ENCODE measurements around the gene OTOP1.
"Not testable (repeated sequence)": the region's sequence is repeated elsewhere in the genome, so short reads cannot be mapped to it uniquely, and the experiment has no call there.

Gene OTOP1

GRCh38 chr4:4226606-4227438, at the start of gene OTOP1:
Gene OTOP1 (minus strand): TSS chr4:4226929. CDS start chr4:4226864, 65 bp downstream.
- in situ Hi-C loops (cut with HindIII; ENCODE audit: low sequenced_read_pairs): no loop called here

GRCh38 chr4:4274226-4274625, 47.5 kb upstream of the OTOP1 start:
- in situ Hi-C loops (cut with HindIII; ENCODE audit: low sequenced_read_pairs): no loop called here

GRCh38 chr4:4271912-4272311, 45.2 kb upstream of the OTOP1 start:
- in situ Hi-C loops (cut with HindIII; ENCODE audit: low sequenced_read_pairs): no loop called here

- in situ Hi-C loops (cut with HindIII; ENCODE audit: low sequenced_read_pairs): no loop called here
Measured at GRCh38 chr4:4270529-4270928, 43.8 kb upstream of the OTOP1 start.

GRCh38 chr4:4269856-4270255, 43.1 kb upstream of the OTOP1 start:
- in situ Hi-C loops (cut with HindIII; ENCODE audit: low sequenced_read_pairs): no loop called here

- in situ Hi-C loops (cut with HindIII; ENCODE audit: low sequenced_read_pairs): no loop called here
Measured at GRCh38 chr4:4269331-4269731, 42.6 kb upstream of the OTOP1 start.

GRCh38 chr4:4268776-4269175, 42.0 kb upstream of the OTOP1 start:
- in situ Hi-C loops (cut with HindIII; ENCODE audit: low sequenced_read_pairs): no loop called here

- in situ Hi-C loops (cut with HindIII; ENCODE audit: low sequenced_read_pairs): no loop called here
Measured at GRCh38 chr4:4267981-4268380, 41.3 kb upstream of the OTOP1 start.

GRCh38 chr4:4260185-4260751, 33.5 kb upstream of the OTOP1 start:
- in situ Hi-C loops (cut with HindIII; ENCODE audit: low sequenced_read_pairs): no loop called here

- in situ Hi-C loops (cut with HindIII; ENCODE audit: low sequenced_read_pairs): no loop called here
Measured at GRCh38 chr4:4259484-4260100, 32.9 kb upstream of the OTOP1 start.

- in situ Hi-C loops (cut with HindIII; ENCODE audit: low sequenced_read_pairs): not testable (repeated sequence)
Measured at GRCh38 chr4:4257705-4258104, 31.0 kb upstream of the OTOP1 start.

- in situ Hi-C loops (cut with HindIII; ENCODE audit: low sequenced_read_pairs): no loop called here
Measured at GRCh38 chr4:4256799-4257198, 30.1 kb upstream of the OTOP1 start.

GRCh38 chr4:4254666-4255065, 27.9 kb upstream of the OTOP1 start:
- in situ Hi-C loops (cut with HindIII; ENCODE audit: low sequenced_read_pairs): no loop called here

- in situ Hi-C loops (cut with HindIII; ENCODE audit: low sequenced_read_pairs): no loop called here
Measured at GRCh38 chr4:4254199-4254598, 27.5 kb upstream of the OTOP1 start.

- in situ Hi-C loops (cut with HindIII; ENCODE audit: low sequenced_read_pairs): no loop called here
Measured at GRCh38 chr4:4249866-4250265, 23.1 kb upstream of the OTOP1 start.

GRCh38 chr4:4249342-4249741, 22.6 kb upstream of the OTOP1 start:
- in situ Hi-C loops (cut with HindIII; ENCODE audit: low sequenced_read_pairs): not testable (repeated sequence)

- in situ Hi-C loops (cut with HindIII; ENCODE audit: low sequenced_read_pairs): no loop called here
Measured at GRCh38 chr4:4248885-4249203, 22.1 kb upstream of the OTOP1 start.

- in situ Hi-C loops (cut with HindIII; ENCODE audit: low sequenced_read_pairs): no loop called here
Measured at GRCh38 chr4:4248029-4248884, 21.5 kb upstream of the OTOP1 start, which contains the start of gene TMEM128. Gene TMEM128 (minus strand): TSS chr4:4248223. CDS start chr4:4248202, 21 bp downstream.

GRCh38 chr4:4247696-4248028, 20.9 kb upstream of the OTOP1 start:
- in situ Hi-C loops (cut with HindIII; ENCODE audit: low sequenced_read_pairs): no loop called here

GRCh38 chr4:4245172-4245571, 18.4 kb upstream of the OTOP1 start:
- in situ Hi-C loops (cut with HindIII; ENCODE audit: low sequenced_read_pairs): no loop called here

- in situ Hi-C loops (cut with HindIII; ENCODE audit: low sequenced_read_pairs): not testable (repeated sequence)
Measured at GRCh38 chr4:4239551-4239950, 12.8 kb upstream of the OTOP1 start.
